Psoas muscle (tissue), 8 donors: ENCODE data around the gene FMNL1. TPM values are rescaled to one million over a fixed set of nuclear protein-coding genes. Genes with fewer than 3 reads are reported as not detected.

Experiments used
- ATAC-seq, 4 donors: fragments of 200-7000 bp; cut with Tn5 transposase; one replicate each; pipeline ENCODE4 v1.9.1; 2020; ENCODE audit warnings: moderate library complexity in 3 of 4, mild to moderate bottlenecking in 2 of 4
- DNase-seq, 2 donors: peaks; one replicate each; pipeline ENCODE4 v3.0.0-alpha.2; 2020
- H3K27ac ChIP-seq: fragments of 200-600 bp; one replicate; pipeline ENCODE4 v1.8.0; 2022
- H3K27me3 ChIP-seq, 3 donors: fragments of 200-600 bp in 1 of 3; one replicate each; pipeline versions ENCODE4 v1.6.1 to v1.8.0; 2013 to 2022; ENCODE audit warnings: low read length in 2 of 3, mild to moderate bottlenecking in 2 of 3, moderate library complexity in 1 of 3; ENCODE audit not compliant: insufficient read depth in 3 of 3
- H3K36me3 ChIP-seq, 2 donors: fragments of 200-600 bp in 1 of 2; one replicate each; pipeline versions ENCODE4 v1.6.1 to v1.8.0; 2013 to 2022; ENCODE audit warnings: low read depth in 1 of 2, mild to moderate bottlenecking in 1 of 2, moderate library complexity in 1 of 2; ENCODE audit not compliant: insufficient read depth in 1 of 2
- H3K4me1 ChIP-seq: fragments of 200-600 bp; one replicate; pipeline ENCODE4 v1.8.0; 2022
- H3K4me3 ChIP-seq: fragments of 200-600 bp; one replicate; pipeline ENCODE4 v1.8.0; 2022; ENCODE audit warnings: mild to moderate bottlenecking
- H3K9me3 ChIP-seq: fragments of 200-600 bp; one replicate; pipeline ENCODE4 v1.8.0; 2022
- WGBS, 3 donors: extraction: QIAGEN DNeasy Blood & Tissue Kit; methylation state at CpG; one replicate each; pipeline versions ENCODE4 v1.1.6 to v1.1.7; 2013; 5-methylcytosine and 5-hydroxymethylcytosine counted together
- intact Hi-C, 2 donors: fragments of 100-400 bp; cut with DNase I; formaldehyde crosslinking; loops; one replicate each; pipeline versions ENCODE4 v1.11.0 to v1.14.2; 2022
- polyA plus RNA-seq, 3 donors: library from polyadenylated mRNA; stranded (reverse); fragments of 200-250 nt; gene quantifications; one replicate each; pipeline ENCODE4 v1.2.3, GENCODE V29; 2013
- total RNA-seq, 4 donors: library from RNA; stranded (reverse); fragmentation: NEBNext Ultra II Directional in 2 of 4; extraction: Animal tissue kit (Norgen Biotek cat#: 25700) in 2 of 4; gene quantifications; one replicate each; pipeline versions ENCODE4 v1.2.1 to v1.2.4, GENCODE V29; 2021 to 2023
- TF ChIP-seq, protein P1 (sequence below): fragments of 200-600 bp; IDR thresholded peaks from one replicate; pipeline ENCODE4 v1.8.0; 2022; ENCODE audit warnings: antibody characterized with exemption
- donor health status: healthy with polysubstance abuse.
- donor health status: DM: no; HTN: no; CAD: no; lungs with moderate emphysema.
- donor health status: Bipolar disorder and iron deficiency.
- donor health status: healthy.
- donor health status: DM: yes; HTN: yes; CAD: no.
- donor health status: DM: no; HTN: no; CAD: no.
- donor health status: DM: no; HTN: no; CAD: no.
- donor health status: DM: yes; HTN: yes; CAD: no.

Gene FMNL1
- total and polyA plus RNA-seq, 7 donors, result 1.8 to 6.5 (median 5.4) TPM

DNA sequence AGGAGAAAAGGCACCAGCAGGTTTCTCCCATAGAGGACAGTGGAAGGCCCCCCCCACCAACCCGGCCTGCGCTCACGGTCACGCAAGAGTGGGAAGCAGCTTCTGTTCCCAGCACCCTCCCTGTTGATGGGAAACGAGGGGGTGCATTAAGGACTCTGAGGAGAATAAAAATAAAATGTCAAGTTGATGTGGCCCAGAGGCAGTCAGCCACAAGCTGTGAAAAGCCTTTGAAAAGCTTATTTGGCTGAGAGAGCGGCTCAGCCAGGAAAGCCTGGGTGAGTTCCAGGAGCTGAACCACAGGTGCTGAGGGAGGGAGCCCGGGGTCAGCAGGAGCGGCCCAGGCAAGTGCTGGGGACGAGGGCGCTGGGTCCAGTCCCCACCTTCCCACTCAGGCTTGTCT lies 67.1 kb downstream of the FMNL1 start:
- WGBS, 3 donors, result 21 to 38% (median 29%) methylated on average over 10 of the region's 10 CpGs
- peaks cover 3 to 65% of the 10 kb centered on the region in 2 donors for H3K36me3 ChIP-seq
- peak overlapping the region; percentile 22 for H3K4me3 ChIP-seq
- TF ChIP-seq, protein P1, sequence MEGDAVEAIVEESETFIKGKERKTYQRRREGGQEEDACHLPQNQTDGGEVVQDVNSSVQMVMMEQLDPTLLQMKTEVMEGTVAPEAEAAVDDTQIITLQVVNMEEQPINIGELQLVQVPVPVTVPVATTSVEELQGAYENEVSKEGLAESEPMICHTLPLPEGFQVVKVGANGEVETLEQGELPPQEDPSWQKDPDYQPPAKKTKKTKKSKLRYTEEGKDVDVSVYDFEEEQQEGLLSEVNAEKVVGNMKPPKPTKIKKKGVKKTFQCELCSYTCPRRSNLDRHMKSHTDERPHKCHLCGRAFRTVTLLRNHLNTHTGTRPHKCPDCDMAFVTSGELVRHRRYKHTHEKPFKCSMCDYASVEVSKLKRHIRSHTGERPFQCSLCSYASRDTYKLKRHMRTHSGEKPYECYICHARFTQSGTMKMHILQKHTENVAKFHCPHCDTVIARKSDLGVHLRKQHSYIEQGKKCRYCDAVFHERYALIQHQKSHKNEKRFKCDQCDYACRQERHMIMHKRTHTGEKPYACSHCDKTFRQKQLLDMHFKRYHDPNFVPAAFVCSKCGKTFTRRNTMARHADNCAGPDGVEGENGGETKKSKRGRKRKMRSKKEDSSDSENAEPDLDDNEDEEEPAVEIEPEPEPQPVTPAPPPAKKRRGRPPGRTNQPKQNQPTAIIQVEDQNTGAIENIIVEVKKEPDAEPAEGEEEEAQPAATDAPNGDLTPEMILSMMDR, result no peak
- no peaks in the 10 kb centered on the region for H3K9me3 ChIP-seq
- no peaks in the 10 kb centered on the region for H3K27me3 ChIP-seq
- peaks cover 87% of the 10 kb centered on the region for H3K4me1 ChIP-seq
- ATAC-seq, result peak in 1 of 4 donors; percentile 33
- intact Hi-C loops, result loop anchor here in 1 of 2 donors (2.0 kb wide), 1 partner anchor 24 kb away; no protein-coding TSS in a partner anchor
- peak overlapping the region; percentile 96 for H3K27ac ChIP-seq
- peak in 1 of 2 donors; percentile 63 for DNase-seq

DNA sequence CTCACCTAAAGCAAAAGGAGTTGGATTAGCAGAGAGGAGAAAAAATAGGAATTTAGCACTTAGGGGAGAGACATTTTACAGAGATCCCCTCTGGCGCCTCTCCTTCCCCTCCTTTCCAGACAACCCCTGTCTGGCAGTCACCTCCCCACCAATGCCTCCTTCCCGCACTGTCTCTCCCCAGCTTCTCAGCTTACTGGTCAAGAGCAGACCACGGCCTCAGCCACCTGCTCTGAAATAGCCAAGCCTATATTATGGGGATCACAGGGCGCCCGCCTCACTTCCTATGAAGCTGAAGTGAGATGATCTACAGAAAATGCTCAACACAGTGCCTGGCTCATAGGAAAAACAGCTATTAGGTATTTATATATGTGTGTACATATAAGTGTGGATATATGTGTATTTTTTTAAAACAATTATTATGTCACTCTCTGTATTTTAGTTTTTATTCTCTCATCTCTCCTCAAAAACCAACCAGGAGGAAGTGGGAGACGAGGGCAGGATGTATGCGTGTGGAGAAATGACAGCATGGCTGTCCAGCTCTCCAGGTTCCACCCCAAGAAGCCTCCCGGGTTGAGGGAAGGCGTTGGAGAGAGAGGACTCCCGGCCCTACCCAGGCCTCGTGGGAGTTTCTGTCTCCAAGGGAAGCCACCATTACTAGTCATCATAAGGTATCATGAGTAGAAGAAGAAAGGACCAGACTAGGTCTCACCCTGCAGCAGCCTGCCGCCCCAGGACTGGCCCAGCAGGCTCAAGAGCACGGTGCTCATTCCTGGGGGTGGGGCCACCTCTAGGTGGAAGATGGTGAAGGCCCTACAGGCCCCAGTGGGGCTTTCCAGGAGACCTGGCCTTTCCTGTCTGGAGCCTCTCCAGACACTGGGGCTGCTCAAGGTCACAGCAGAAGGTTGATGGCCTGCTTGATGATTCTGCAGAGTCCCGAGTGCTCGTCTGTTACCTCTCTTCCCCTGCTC lies 67.9 kb downstream of the FMNL1 start:
- DNase-seq, result peak in 1 of 2 donors; percentile 51
- whole genome bisulfite sequencing, 3 donors, result 43 to 63% (median 50%) methylated on average over 15 of the region's 15 CpGs

DNA sequence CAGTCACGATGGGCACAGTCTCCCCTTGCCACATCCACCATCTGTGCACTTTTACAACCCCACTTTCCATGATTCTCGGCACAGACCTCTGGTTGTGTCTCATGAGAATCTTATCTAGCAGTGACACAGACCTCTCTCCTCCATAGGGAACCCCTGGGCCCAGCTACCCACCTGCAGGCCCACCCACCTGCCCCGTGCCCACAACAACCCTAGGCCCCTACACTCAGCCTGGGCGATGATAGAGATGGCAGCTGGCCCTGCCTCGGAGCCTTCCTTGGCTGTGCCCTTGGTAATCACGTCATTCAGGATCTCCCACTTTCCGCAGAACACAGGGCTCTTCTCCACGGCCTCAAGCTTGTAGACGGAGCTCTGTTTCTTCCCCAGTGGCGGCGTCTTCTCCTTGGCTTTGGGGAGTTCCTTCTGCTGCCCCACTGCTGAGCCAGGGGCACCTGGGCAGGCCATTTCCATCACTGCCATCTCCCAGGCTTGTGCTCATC lies 68.6 kb downstream of the FMNL1 start:
- intact Hi-C loops, result no loop called here
- peak in 1 of 2 donors; percentile 37 for DNase-seq
- no peaks in the 10 kb centered on the region for H3K27me3 ChIP-seq
- 55 to 74% (median 57%) methylated on average over 11 of the region's 11 CpGs for WGBS, 3 donors
- H3K9me3 ChIP-seq, result no peaks in the 10 kb centered on the region
- H3K36me3 ChIP-seq, result peaks cover 3 to 51% of the 10 kb centered on the region in 2 donors
- H3K4me1 ChIP-seq, result peaks cover 87% of the 10 kb centered on the region
- ATAC-seq, result no peak
- TF ChIP-seq, protein P1, result no peak
- H3K27ac ChIP-seq, result peak overlapping the region; percentile 96
- peak overlapping the region; percentile 22 for H3K4me3 ChIP-seq

More for the DNA sequence above, 67.9 kb downstream of the FMNL1 start:
- ATAC-seq, result no peak
- no peaks in the 10 kb centered on the region for H3K27me3 ChIP-seq
- H3K9me3 ChIP-seq, result no peaks in the 10 kb centered on the region
- peaks cover 87% of the 10 kb centered on the region for H3K4me1 ChIP-seq
- intact Hi-C loops, result loop anchor here in 1 of 2 donors (2.0 kb wide), 1 partner anchor 23 kb away; no protein-coding TSS in a partner anchor
- peak overlapping the region; percentile 22 for H3K4me3 ChIP-seq
- H3K27ac ChIP-seq, result peak overlapping the region; percentile 96
- TF ChIP-seq, protein P1, result no peak
- peaks cover 3 to 57% of the 10 kb centered on the region in 2 donors for H3K36me3 ChIP-seq

DNA sequence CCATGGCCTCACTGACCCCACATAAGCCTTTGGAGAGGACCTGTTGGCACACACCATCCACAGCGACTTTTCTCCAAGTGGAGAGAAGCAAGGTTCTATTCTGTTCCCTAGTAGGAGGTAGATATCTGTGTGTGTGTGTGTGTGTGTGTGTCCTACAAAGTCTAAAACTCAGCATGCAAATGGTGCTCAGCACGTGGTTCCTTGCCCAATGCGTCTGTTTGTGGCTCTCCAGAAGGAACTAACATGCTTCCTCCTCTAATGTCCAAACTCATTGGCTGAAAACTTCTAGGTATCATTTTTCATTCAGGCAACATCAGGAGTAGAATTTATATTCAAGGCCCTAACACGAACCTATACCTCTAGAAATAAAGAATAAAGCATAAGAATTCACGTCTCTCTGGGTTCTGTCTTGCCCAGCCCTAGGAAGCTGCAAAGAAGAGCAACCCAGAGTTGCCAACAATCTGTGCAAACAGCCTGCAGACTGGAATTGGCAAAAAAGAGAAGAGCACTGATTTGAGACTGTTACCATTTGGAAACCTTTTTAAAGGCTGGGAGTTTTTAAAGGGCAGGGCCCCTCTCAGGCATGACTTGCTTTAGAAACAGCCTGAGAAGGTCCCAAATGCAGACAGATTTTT lies 69.6 kb downstream of the FMNL1 start:
- TF ChIP-seq, protein P1, result no peak
- peak in 1 of 2 donors; percentile 64 for DNase-seq
- Histone ChIP-seq H3K4me1 (peaks cover 89% of the 10 kb centered on the region), H3K27ac (peak overlapping the region; percentile 96), H3K4me3 (peak overlapping the region; percentile 4), H3K9me3 (no peaks in the 10 kb centered on the region), H3K27me3 (no peaks in the 10 kb centered on the region), H3K36me3 (peaks cover under 1 to 42% of the 10 kb centered on the region in 2 donors)
- 22 to 42% (median 28%) methylated on average over 5 of the region's 5 CpGs for WGBS, 3 donors
- ATAC-seq, result peak in 2 of 4 donors; percentile 16 to 20
- intact Hi-C loops, result no loop called here
